ENCODE data around the gene ORC4. TPM values are rescaled to one million over a fixed set of nuclear protein-coding genes. Genes with fewer than 3 reads are reported as not detected.

ORC4 gene
- total RNA-seq, 1 donor from 2014 or later = 79.6 TPM

GRCh38 chr2:148026573-148026972 lies 6.0 kb upstream of the ORC4 start:
- intact Hi-C loops (cut with DNase I) = loop anchor here (10.0 kb wide), 1 partner anchor 1558 kb away; the partner anchor contains the start of gene MMADHC
- Histone ChIP-seq H3K4me3 (no peak overlapping the region), H3K27ac (no peak overlapping the region), H3K27me3 (no peaks in the 10 kb centered on the region), H3K36me3 (no peaks in the 10 kb centered on the region), H3K9me3 (no peaks in the 10 kb centered on the region), H3K4me1 (peaks cover 3 to 7% of the 10 kb centered on the region in 2 donors)
- DNase-seq (ENCODE audit: low spot score in 2 of 2) = no peak
- no peak for TF ChIP-seq CTCF (IDR thresholded peaks at IDR 0.05)

GRCh38 chr2:148023861-148024260 lies 3.3 kb upstream of the ORC4 start:
- H3K4me3 ChIP-seq = no peak overlapping the region
- peaks cover 3 to 15% of the 10 kb centered on the region in 2 donors for H3K4me1 ChIP-seq
- no peak for DNase-seq (ENCODE audit: low spot score in 2 of 2)
- H3K27me3 ChIP-seq = no peaks in the 10 kb centered on the region
- no peaks in the 10 kb centered on the region for H3K36me3 ChIP-seq
- intact Hi-C loops (cut with DNase I) = loop anchor here (10.0 kb wide), 1 partner anchor 1561 kb away; the partner anchor contains the start of gene MMADHC
- H3K27ac ChIP-seq = no peak overlapping the region
- TF ChIP-seq CTCF (IDR thresholded peaks at IDR 0.05) = no peak
- no peaks in the 10 kb centered on the region for H3K9me3 ChIP-seq

GRCh38 chr2:148022882-148023281 lies 2.3 kb upstream of the ORC4 start:
- no peak for DNase-seq (ENCODE audit: low spot score in 2 of 2)
- Histone ChIP-seq H3K4me1 (peaks cover 3 to 15% of the 10 kb centered on the region in 2 donors), H3K27ac (no peak overlapping the region), H3K27me3 (no peaks in the 10 kb centered on the region), H3K36me3 (no peaks in the 10 kb centered on the region), H3K9me3 (no peaks in the 10 kb centered on the region), H3K4me3 (peak overlapping the region; percentile 81 to 86)
- no peak for TF ChIP-seq CTCF (IDR thresholded peaks at IDR 0.05)
- intact Hi-C loops (cut with DNase I) = loop anchor here (10.0 kb wide), 1 partner anchor 1562 kb away; the partner anchor contains the start of gene MMADHC

- intact Hi-C loops (cut with DNase I) = loop anchor here (10.0 kb wide), 1 partner anchor 1562 kb away; the partner anchor contains the start of gene MMADHC
- H3K27ac ChIP-seq = peak overlapping the region in 1 of 2 donors; percentile 91
- H3K4me1 ChIP-seq = peaks cover 3 to 15% of the 10 kb centered on the region in 2 donors
Observed at GRCh38 chr2:148022351-148022750, 1.8 kb upstream of the ORC4 start.

GRCh38 chr2:148021886-148022285 lies 1.3 kb upstream of the ORC4 start:
- Histone ChIP-seq H3K27ac (peak overlapping the region; percentile 89 to 91), H3K36me3 (no peaks in the 10 kb centered on the region), H3K4me1 (peaks cover 3 to 15% of the 10 kb centered on the region in 2 donors), H3K27me3 (no peaks in the 10 kb centered on the region), H3K4me3 (peak overlapping the region; percentile 81 to 86), H3K9me3 (no peaks in the 10 kb centered on the region)
- no peak for DNase-seq (ENCODE audit: low spot score in 2 of 2)
- intact Hi-C loops (cut with DNase I) = loop anchor here (2.0 to 10.0 kb wide), 2 partner anchors 177 to 1563 kb away; partner anchors contain the start of genes ACVR2A and MMADHC
- TF ChIP-seq CTCF (IDR thresholded peaks at IDR 0.05) = no peak

More at GRCh38 chr2:148022351-148022750, 1.8 kb upstream of the ORC4 start:
- no peaks in the 10 kb centered on the region for H3K36me3 ChIP-seq
- no peaks in the 10 kb centered on the region for H3K9me3 ChIP-seq
- no peak for TF ChIP-seq CTCF (IDR thresholded peaks at IDR 0.05)
- peak overlapping the region; percentile 81 to 86 for H3K4me3 ChIP-seq
- H3K27me3 ChIP-seq = no peaks in the 10 kb centered on the region
- DNase-seq (ENCODE audit: low spot score in 2 of 2) = no peak
